GM12892 (cell line): ENCODE data around the gene IL27RA.

Experiments
- POLR2A ChIP-seq: IDR thresholded peaks from 2 replicates; pipeline ENCODE4 v1.6.1; 2011; ENCODE audit warnings: low read depth, low read length, control low read depth
- POLR2AphosphoS5 ChIP-seq: IDR thresholded peaks from 2 replicates; pipeline ENCODE4 v1.6.1; 2011; ENCODE audit warnings: low read depth, low read length, control low read depth

DNA sequence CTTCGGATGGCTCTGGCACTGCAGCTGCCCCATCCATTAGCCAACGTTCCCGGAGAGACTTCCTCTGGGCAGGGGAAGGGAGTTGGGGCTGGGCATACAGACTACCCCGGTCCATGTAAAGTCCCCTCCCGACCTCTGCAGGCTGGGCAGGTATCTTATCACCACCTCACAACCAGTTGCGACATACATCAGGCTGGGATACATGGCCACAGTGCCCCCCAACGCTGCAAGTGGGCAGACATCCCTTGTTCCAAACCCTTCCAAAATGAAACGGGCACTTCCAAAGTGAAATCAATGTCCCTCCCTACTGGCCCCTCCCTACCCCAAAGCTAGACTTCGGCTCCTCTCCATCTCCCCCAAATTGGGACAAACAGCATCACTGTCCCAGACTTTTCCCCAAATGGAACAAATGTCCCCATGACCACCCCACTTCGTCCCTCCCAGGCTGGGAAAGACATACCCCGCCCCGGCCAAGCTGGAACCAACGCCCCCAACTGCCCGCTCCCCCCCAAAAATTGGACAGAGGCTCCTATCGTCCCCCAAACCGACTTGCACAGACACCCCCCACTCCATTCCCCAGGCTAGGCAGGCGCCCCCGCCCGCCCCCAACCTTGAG, 25.3 kb downstream of the IL27RA start:
- TF ChIP-seq POLR2A, result no peak
- TF ChIP-seq POLR2AphosphoS5, result no peak
